GM18907 (cell line): ENCODE results near the gene ENAM.
"Not testable (repeated sequence)": the region's sequence is repeated elsewhere in the genome, so short reads cannot be mapped to it uniquely, and the experiment has no call there.

Experiments
- ATAC-seq: cut with Tn5 transposase; IDR thresholded peaks from one replicate; pipeline ENCODE4 v1.9.1; 2021; ENCODE audit warnings: mild to moderate bottlenecking, moderate library complexity; ENCODE audit not compliant: unreplicated experiment

The ENAM gene

DNA sequence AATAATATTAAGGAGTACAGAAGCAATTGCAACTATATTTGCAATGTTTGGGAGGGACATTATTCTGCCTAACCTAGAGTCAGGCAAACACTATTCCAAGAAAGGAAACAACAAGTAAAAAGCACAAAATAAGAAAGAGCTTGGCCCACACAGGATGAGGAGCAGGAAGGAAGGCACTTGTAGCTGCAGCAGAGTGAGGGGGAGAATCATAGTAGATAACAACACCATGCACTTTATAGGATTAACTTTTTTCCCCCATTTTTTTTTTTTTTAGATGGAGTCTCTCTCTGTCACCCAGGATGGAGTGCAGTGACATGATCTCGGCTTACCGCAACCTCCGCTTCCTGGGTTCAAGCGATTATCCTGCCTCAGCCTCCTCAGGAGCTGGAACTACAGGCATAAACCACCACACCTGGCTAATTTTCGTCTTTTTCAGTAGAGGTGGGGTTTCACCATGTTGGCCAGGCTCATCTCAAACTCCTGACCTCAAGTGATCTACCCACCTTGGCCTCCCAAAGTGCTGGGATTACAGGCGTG is 48.1 kb downstream of the ENAM start:
- no peak for ATAC-seq

DNA sequence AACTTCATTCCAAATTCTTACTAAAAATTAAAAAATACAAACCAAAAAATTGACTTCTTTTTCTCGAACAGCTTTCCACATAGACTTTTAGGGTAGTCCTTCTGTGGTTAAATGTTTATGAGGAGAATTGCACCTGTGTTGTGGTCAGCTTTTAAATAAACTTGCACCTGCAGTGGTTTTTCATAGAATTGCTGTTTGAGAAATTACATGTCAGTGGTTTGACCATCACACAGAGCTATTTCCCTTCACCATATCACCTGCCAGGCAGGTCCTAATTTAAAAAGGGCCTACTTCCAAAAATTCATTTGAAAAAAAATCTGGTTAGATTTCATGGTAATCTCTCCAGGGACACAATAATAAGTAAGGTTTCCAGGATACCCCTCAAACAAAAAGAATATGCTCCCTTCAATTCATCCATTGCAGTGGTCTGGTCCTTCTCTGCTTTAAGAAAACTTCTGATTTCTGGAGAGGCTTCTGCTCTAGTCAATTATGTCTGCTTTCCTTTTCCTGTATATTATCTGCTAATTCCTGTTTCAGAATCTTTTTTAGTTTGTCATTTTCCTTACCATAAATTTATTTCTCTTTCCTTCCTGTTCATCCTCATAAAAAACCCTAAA is 49.9 kb downstream of the ENAM start:
- ATAC-seq, result peak; percentile 82

- no peak for ATAC-seq
These were observed 52.4 kb downstream of the ENAM start for GRCh38 chr4:70680934-70681333.

DNA sequence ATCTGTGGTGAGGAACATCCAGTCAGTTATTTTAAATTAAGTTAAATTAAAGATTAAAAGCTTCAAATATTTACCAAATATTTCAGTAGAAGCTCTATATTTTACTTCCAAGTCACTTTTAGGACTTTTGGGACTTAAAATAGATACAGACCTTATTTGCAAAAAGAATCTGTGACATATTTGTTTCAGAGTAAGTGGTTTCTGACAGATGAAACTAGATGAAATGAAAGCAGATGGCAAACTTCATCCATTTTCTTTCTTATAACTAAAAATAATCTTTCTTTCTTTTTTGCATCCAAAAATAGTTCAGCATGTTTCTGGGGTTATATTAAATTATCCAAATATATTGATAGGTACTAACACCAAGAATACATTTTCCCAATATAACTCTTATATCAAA is 53.2 kb downstream of the ENAM start:
- ATAC-seq, result peak; percentile 50

- not testable (repeated sequence) for ATAC-seq
These were observed 53.6 kb downstream of the ENAM start for GRCh38 chr4:70682142-70682541.

DNA sequence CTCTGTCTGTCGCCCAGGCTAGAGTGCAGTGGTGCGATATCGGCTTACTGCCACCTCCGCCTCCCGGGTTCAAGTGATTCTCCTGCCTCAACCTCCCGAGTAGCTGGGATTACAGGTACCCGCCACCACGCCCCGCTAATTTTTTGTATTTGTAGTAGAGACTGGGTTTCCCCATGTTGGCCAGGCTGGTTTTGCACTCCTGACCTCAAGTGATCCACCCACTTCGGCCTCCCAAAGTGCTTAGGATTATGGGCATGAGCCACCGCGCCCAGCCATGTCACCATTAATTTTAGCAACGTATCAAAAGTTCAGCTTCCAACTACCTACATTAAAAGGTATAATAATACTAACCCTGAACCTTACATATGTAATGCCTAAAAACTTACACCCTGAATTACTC is 58.8 kb downstream of the ENAM start:
- ATAC-seq, result no peak

- peak; percentile 96 for ATAC-seq
These were observed 59.6 kb downstream of the ENAM start, which contains the start of gene UTP3 for GRCh38 chr4:70687821-70688794. TSS of gene UTP3 (plus strand) at chr4:70688532. CDS start at chr4:70688678, 146 bp downstream.

GRCh38 chr4:70688795-70689231 is 60.3 kb downstream of the ENAM start:
- ATAC-seq, result peak; percentile 3

DNA sequence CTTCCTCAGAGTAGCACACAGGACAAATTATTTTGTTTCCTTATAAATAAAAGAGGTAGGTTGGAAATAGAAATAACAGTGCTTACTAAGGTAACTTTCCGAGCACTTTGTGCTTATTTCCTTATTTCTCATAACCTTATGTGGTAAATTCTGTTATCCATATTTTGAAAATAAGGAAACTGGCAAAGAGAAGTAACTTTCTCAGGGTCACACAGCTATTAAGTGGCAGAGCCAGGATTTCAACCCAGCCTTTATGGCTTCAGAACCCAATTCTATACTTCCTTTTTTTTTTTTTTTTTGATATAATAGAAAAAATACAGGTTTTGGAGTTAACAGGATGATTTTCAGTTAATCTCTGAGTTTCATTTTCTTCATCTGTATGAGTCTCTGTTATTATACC is 63.1 kb downstream of the ENAM start:
- ATAC-seq, result no peak

DNA sequence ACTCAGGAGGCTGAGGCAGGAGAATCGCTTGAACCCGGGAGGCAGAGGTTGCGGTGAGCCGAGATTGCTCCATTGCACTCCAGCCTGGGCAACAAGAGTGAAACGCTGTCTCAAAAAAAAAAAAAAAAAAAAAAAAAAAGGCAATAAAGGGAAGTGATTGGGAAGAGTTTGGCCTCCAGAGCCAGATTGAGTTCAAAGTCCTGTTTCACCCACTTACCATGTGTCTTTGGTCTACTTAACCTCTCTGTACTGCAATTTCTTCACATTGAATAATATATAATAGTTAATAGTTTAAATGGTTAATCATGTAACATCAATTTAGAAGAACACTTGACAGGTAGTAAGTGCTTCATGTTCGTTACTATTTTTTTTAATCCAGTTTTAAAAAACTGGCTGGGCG is 66.1 kb downstream of the ENAM start:
- not testable (repeated sequence) for ATAC-seq
